Esophagus muscularis mucosa (tissue), 4 donors: Measurements from ENCODE around the gene IGDCC3. TPM values are rescaled to one million over a fixed set of nuclear protein-coding genes. Genes with fewer than 3 reads are reported as not detected.

Source experiments
- DNase-seq: peaks from one replicate; pipeline ENCODE4 v3.0.0-alpha.2; 2017; ENCODE audit errors: extremely low spot score
- H3K27ac ChIP-seq, 4 donors: fragments of 200-600 bp; sonication (generic); replicated peaks in 1 of 4; 1 replicate in 3 of 4; 2 replicates in 1 of 4; pipeline ENCODE4 v1.5.1; 2016 to 2019; ENCODE audit warnings: mild to moderate bottlenecking in 1 of 4
- H3K27me3 ChIP-seq, 4 donors: fragments of 200-600 bp; sonication (generic); one replicate each; pipeline versions ENCODE4 v1.5.1 to v1.6.0; 2016 to 2019
- H3K36me3 ChIP-seq, 4 donors: fragments of 200-600 bp; sonication (generic); one replicate each; pipeline ENCODE4 v1.5.1; 2016 to 2019
- H3K4me1 ChIP-seq, 4 donors: fragments of 200-600 bp; sonication (generic); one replicate each; pipeline ENCODE4 v1.5.1; 2016 to 2019
- H3K4me3 ChIP-seq, 4 donors: fragments of 200-600 bp; sonication (generic); 1 replicate in 2 of 4; 2 replicates in 2 of 4; pipeline ENCODE4 v1.5.1; 2016 to 2019; ENCODE audit warnings: mild to moderate bottlenecking in 4 of 4, moderate library complexity in 1 of 4
- H3K9me3 ChIP-seq, 4 donors: fragments of 200-600 bp; sonication (generic); 1 replicate in 3 of 4; 2 replicates in 1 of 4; pipeline ENCODE4 v1.5.1; 2016 to 2019
- EP300 ChIP-seq: sonication (generic); formaldehyde crosslinking; IDR thresholded peaks from one replicate; pipeline ENCODE4 v1.6.1; 2017; ENCODE audit warnings: antibody characterized with exemption
- POLR2A ChIP-seq: fragments of 450-650 bp; IDR thresholded peaks from one replicate; pipeline ENCODE4 v1.6.1; 2017; ENCODE audit warnings: antibody characterized with exemption, moderate library complexity, mild to moderate bottlenecking, low read depth
- POLR2AphosphoS5 ChIP-seq, 2 donors: sonication (generic); formaldehyde crosslinking; IDR thresholded peaks; one replicate each; pipeline ENCODE4 v1.6.1; 2017; ENCODE audit warnings: antibody characterized with exemption in 2 of 2
- WGBS: methylation state at CpG from one replicate; pipeline ENCODE4 v1.1.5; 2018; 5-methylcytosine and 5-hydroxymethylcytosine counted together
- intact Hi-C: fragments of 100-400 bp; cut with DNase I; formaldehyde crosslinking; loops from one replicate; pipeline ENCODE4 v1.15.1; 2023
- total RNA-seq, 4 donors: library from RNA; depleted of rRNA; stranded (reverse); fragments of >200 nt; gene quantifications; one replicate each; pipeline versions ENCODE4 v1.1.0 to v1.2.1, GENCODE V29; 2016
- TF ChIP-seq, protein P1 (sequence below), 3 experiments: fragments of 200-600 bp in 2 of 3; fragments of 450-650 bp in 1 of 3; sonication (generic) in 2 of 3; IDR thresholded peaks; one replicate each; pipeline ENCODE4 v1.5.1; 2017 to 2019; ENCODE audit warnings: antibody characterized with exemption in 3 of 3, mild to moderate bottlenecking in 2 of 3, moderate library complexity in 1 of 3

IGDCC3 gene
- total RNA-seq, 4 donors from 2014 or later: 0.17 TPM; not detected in 3

DNA sequence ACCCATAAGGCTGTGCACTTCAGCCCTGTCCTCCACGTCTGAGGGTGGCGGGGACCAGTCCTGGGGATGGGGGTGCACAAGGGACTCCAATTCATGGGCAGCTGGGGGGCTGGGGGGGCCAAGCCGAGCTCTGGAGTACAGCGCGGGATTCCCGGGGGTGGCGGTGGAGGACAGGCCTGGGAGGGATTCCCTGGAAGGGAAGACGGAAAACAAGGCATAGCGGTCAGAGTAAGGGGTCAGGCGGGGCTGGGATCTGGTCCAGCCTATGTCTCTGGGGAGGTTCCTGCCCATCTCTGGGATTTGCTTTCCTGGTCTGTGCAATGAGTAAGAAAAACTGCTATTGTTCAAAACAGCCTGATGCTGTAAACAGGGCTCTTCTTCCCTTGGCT lies 8.1 kb upstream of the IGDCC3 start:
- peak overlapping the region in 1 of 4 donors; percentile 39 for H3K27ac ChIP-seq
- WGBS: 10% methylated on average over 3 of the region's 10 CpGs
- H3K9me3 ChIP-seq: no peaks in the 10 kb centered on the region
- no peaks in the 10 kb centered on the region for H3K27me3 ChIP-seq
- peaks cover 21 to 24% (median 22%) of the 10 kb centered on the region in 4 donors for H3K4me1 ChIP-seq
- H3K36me3 ChIP-seq: no peaks in the 10 kb centered on the region
- H3K4me3 ChIP-seq: peak overlapping the region; percentile 42 to 52 (median 44)
- intact Hi-C loops: loop anchor here (1.0 kb wide), 1 partner anchor 67 kb away; no protein-coding TSS in a partner anchor
- TF ChIP-seq POLR2A (no peak), EP300 (no peak), POLR2AphosphoS5 (IDR thresholded peaks at IDR 0.05) (no peak)
- TF ChIP-seq, protein P1, sequence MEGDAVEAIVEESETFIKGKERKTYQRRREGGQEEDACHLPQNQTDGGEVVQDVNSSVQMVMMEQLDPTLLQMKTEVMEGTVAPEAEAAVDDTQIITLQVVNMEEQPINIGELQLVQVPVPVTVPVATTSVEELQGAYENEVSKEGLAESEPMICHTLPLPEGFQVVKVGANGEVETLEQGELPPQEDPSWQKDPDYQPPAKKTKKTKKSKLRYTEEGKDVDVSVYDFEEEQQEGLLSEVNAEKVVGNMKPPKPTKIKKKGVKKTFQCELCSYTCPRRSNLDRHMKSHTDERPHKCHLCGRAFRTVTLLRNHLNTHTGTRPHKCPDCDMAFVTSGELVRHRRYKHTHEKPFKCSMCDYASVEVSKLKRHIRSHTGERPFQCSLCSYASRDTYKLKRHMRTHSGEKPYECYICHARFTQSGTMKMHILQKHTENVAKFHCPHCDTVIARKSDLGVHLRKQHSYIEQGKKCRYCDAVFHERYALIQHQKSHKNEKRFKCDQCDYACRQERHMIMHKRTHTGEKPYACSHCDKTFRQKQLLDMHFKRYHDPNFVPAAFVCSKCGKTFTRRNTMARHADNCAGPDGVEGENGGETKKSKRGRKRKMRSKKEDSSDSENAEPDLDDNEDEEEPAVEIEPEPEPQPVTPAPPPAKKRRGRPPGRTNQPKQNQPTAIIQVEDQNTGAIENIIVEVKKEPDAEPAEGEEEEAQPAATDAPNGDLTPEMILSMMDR (IDR thresholded peaks at IDR 0.05): no peak
- DNase-seq: no peak

DNA sequence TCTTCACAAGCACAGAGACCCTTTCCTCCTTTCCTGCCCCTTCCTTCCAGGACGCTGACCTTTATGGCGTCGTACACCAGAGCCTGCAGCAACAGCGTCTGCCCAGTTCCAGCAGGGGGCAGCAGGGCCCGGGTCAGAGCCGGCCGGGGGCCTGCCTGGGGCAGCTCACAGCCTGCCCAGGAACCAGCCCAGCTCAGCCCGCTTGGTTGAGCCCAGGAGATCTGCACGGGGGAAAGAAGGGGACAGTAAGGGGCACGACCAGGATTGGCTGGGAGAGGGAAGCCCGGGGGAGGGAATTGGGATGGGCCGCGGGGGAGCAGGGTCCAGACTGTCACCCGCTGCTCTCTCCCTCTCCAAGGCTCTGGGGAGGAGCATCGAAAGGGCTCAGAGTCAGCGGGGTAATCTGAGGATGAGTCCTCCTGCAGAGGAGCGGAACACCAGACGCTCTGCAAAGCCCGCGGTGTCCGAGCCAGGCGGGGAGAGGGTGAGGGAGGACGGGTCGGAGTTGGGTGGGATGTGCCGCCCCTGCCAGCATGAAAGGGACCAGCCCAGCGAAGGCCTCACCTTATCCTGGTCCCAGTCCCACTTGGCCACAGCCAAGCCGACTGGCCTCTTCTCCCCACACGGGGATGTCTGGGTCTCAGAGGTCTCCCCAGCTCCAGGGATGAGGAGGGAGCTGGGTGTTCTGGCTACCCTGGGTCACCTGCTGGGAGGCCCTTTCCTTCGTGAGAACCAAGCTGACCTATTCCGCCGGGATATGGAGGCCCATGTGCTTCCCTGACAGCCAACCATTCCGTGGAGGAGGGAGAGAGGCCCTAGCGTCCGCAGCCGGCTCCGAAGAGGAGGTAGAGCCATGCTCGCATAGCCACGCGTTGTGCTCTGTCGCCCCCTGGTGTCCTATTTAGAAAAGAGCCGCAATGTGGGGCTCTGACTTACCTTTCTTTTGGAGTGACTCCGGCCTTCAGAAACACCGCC lies 7.4 kb upstream of the IGDCC3 start:
- TF ChIP-seq POLR2A (no peak), EP300 (no peak), POLR2AphosphoS5 (IDR thresholded peaks at IDR 0.05) (peak in 1 of 2 donors; percentile 34)
- TF ChIP-seq, protein P1 (IDR thresholded peaks at IDR 0.05): peak; percentile 82 to 93 (median 90)
- Histone ChIP-seq H3K4me1 (peaks cover 21 to 24% (median 22%) of the 10 kb centered on the region in 4 donors), H3K9me3 (no peaks in the 10 kb centered on the region), H3K4me3 (peak overlapping the region; percentile 42 to 52 (median 44)), H3K27ac (peak overlapping the region; percentile 5 to 51 (median 31)), H3K27me3 (peaks cover 0 to under 1% (median 0%) of the 10 kb centered on the region in 4 donors), H3K36me3 (no peaks in the 10 kb centered on the region)
- WGBS: 12% methylated on average over 26 of the region's 43 CpGs
- intact Hi-C loops: loop anchor here (1.0 kb wide), 1 partner anchor 66 kb away; no protein-coding TSS in a partner anchor
- DNase-seq: peak; percentile 97

DNA sequence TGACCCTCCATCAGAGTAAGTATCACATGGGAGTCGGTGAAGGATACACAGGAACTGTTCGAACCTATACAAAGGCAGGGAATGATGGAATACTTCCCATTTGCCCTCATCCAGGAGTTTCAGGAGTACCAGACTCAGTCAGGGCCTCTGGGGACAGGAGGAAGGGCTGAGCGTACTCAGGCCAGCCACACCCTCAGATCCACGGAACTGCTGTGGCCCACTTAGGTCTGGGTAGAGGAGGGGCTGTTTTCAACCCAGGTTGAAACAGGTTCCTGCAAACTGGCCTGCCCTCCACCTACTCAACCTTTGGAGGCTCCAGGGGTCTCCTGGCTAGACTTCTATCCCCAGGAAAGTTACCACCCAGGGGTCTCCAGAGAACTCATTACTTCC lies 6.7 kb upstream of the IGDCC3 start:
- TF ChIP-seq, protein P1 (IDR thresholded peaks at IDR 0.05): no peak
- TF ChIP-seq POLR2AphosphoS5 (IDR thresholded peaks at IDR 0.05) (no peak), POLR2A (no peak), EP300 (no peak)

DNA sequence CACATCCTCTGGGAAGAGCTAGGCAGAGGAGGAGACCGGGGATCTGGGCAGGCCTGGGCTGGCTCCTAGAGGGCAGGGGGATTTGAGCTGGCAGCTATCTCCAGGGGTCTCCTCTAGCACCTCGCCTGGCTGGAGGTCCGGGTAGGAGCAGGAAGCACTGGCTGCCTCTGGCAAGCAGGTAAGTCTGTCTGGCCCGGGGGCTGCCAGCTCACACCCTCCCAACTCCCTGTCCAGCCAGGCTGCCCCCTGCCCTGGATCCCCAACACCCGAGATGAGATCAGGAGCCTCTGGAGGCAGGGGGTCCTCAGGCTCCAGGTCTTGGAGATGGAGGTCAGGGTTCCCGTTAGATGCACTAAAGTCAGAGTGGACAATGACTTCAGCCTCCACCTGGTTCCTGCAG lies 6.2 kb upstream of the IGDCC3 start:
- Histone ChIP-seq H3K9me3 (no peaks in the 10 kb centered on the region), H3K27ac (no peak overlapping the region), H3K4me1 (peaks cover 21 to 24% (median 22%) of the 10 kb centered on the region in 4 donors), H3K4me3 (no peak overlapping the region), H3K36me3 (no peaks in the 10 kb centered on the region), H3K27me3 (peaks cover 0 to 12% (median under 1%) of the 10 kb centered on the region in 4 donors)
- TF ChIP-seq, protein P1 (IDR thresholded peaks at IDR 0.05): no peak
- TF ChIP-seq POLR2AphosphoS5 (IDR thresholded peaks at IDR 0.05) (no peak), EP300 (no peak), POLR2A (no peak)
- intact Hi-C loops: no loop called here
- WGBS: 87% methylated on average over 4 of the region's 6 CpGs
- DNase-seq: no peak

More for the DNA sequence above, 6.7 kb upstream of the IGDCC3 start:
- whole genome bisulfite sequencing: 78% methylated on average over 3 of the region's 4 CpGs
- Histone ChIP-seq H3K4me1 (peaks cover 21 to 24% (median 22%) of the 10 kb centered on the region in 4 donors), H3K27ac (peak overlapping the region in 2 of 4 donors; percentile 5 to 39), H3K36me3 (no peaks in the 10 kb centered on the region), H3K4me3 (peak overlapping the region; percentile 42 to 52 (median 44)), H3K9me3 (no peaks in the 10 kb centered on the region), H3K27me3 (peaks cover 0 to 7% (median 0%) of the 10 kb centered on the region in 4 donors)
- DNase-seq: no peak
- intact Hi-C loops: no loop called here
